Measurements from ENCODE around the gene IVNS1ABP.
"Not testable (repeated sequence)": the region's sequence is repeated elsewhere in the genome, so short reads cannot be mapped to it uniquely, and the experiment has no call there.

Gene IVNS1ABP

DNA sequence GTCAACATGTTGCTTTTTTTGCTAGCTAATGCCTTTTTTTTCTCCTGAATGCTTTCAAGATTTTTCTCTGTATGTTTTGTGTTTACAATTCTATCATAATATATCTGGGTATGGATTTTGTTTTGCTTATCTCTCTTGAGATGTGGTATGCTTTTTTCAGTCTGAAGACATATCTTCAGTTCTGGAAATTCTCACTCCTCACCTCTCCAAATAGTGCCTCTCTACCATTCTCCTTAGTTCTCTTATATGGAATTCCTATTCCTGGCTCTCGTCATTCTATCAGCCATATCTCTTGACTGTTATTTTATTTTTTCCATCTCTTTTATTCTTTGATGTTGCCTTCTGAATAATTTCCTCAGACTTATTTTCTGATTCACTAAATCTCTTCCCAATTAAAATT, 58.4 kb downstream of the IVNS1ABP start:
- DNase-seq (ENCODE audit: low read depth in 1 of 2, low spot score in 1 of 2), result no peak
- no peak overlapping the region for H3K4me3 ChIP-seq (replicated peaks; ENCODE audit: insufficient read depth, low read length)
- TF ChIP-seq, protein P1, sequence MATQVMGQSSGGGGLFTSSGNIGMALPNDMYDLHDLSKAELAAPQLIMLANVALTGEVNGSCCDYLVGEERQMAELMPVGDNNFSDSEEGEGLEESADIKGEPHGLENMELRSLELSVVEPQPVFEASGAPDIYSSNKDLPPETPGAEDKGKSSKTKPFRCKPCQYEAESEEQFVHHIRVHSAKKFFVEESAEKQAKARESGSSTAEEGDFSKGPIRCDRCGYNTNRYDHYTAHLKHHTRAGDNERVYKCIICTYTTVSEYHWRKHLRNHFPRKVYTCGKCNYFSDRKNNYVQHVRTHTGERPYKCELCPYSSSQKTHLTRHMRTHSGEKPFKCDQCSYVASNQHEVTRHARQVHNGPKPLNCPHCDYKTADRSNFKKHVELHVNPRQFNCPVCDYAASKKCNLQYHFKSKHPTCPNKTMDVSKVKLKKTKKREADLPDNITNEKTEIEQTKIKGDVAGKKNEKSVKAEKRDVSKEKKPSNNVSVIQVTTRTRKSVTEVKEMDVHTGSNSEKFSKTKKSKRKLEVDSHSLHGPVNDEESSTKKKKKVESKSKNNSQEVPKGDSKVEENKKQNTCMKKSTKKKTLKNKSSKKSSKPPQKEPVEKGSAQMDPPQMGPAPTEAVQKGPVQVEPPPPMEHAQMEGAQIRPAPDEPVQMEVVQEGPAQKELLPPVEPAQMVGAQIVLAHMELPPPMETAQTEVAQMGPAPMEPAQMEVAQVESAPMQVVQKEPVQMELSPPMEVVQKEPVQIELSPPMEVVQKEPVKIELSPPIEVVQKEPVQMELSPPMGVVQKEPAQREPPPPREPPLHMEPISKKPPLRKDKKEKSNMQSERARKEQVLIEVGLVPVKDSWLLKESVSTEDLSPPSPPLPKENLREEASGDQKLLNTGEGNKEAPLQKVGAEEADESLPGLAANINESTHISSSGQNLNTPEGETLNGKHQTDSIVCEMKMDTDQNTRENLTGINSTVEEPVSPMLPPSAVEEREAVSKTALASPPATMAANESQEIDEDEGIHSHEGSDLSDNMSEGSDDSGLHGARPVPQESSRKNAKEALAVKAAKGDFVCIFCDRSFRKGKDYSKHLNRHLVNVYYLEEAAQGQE (IDR thresholded peaks at IDR 0.05; ENCODE audit: insufficient replicate concordance, low read depth), result no peak
- TF ChIP-seq, protein P2, sequence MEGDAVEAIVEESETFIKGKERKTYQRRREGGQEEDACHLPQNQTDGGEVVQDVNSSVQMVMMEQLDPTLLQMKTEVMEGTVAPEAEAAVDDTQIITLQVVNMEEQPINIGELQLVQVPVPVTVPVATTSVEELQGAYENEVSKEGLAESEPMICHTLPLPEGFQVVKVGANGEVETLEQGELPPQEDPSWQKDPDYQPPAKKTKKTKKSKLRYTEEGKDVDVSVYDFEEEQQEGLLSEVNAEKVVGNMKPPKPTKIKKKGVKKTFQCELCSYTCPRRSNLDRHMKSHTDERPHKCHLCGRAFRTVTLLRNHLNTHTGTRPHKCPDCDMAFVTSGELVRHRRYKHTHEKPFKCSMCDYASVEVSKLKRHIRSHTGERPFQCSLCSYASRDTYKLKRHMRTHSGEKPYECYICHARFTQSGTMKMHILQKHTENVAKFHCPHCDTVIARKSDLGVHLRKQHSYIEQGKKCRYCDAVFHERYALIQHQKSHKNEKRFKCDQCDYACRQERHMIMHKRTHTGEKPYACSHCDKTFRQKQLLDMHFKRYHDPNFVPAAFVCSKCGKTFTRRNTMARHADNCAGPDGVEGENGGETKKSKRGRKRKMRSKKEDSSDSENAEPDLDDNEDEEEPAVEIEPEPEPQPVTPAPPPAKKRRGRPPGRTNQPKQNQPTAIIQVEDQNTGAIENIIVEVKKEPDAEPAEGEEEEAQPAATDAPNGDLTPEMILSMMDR (IDR thresholded peaks at IDR 0.05; ENCODE audit: insufficient read depth, low read length), result no peak
- no peaks in the 10 kb centered on the region for H3K27me3 ChIP-seq (ENCODE audit: insufficient read depth, poor library complexity, severe bottlenecking)
- no peak overlapping the region for H3K27ac ChIP-seq (replicated peaks)

DNA sequence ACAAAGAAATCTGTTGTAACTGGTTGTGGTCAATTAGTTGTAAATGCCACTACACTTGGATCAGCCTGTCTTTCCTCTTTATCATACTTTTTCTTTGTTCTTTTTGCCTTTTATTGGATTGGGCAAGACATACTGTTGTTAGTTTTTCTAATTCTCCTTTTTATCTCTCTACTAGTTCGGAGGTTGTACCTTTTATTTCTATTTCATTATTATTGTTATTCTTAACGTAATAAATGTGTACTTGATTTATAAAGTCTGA, 59.2 kb downstream of the IVNS1ABP start:
- Histone ChIP-seq H3K4me3 (replicated peaks; ENCODE audit: insufficient read depth, low read length) (no peak overlapping the region), H3K27me3 (ENCODE audit: insufficient read depth, poor library complexity, severe bottlenecking) (no peaks in the 10 kb centered on the region), H3K27ac (replicated peaks) (no peak overlapping the region)
- no peak for DNase-seq (ENCODE audit: low read depth in 1 of 2, low spot score in 1 of 2)
- TF ChIP-seq GABPA (IDR thresholded peaks at IDR 0.05; ENCODE audit: low read depth) (no peak), POLR2AphosphoS5 (IDR thresholded peaks at IDR 0.05; ENCODE audit: low read depth) (no peak), SPI1 (IDR thresholded peaks at IDR 0.05; ENCODE audit: borderline replicate concordance, low read depth) (no peak)
- TF ChIP-seq, protein P1 (IDR thresholded peaks at IDR 0.05; ENCODE audit: insufficient replicate concordance, low read depth), result no peak
- TF ChIP-seq, protein P2 (IDR thresholded peaks at IDR 0.05; ENCODE audit: insufficient read depth, low read length), result no peak

DNA sequence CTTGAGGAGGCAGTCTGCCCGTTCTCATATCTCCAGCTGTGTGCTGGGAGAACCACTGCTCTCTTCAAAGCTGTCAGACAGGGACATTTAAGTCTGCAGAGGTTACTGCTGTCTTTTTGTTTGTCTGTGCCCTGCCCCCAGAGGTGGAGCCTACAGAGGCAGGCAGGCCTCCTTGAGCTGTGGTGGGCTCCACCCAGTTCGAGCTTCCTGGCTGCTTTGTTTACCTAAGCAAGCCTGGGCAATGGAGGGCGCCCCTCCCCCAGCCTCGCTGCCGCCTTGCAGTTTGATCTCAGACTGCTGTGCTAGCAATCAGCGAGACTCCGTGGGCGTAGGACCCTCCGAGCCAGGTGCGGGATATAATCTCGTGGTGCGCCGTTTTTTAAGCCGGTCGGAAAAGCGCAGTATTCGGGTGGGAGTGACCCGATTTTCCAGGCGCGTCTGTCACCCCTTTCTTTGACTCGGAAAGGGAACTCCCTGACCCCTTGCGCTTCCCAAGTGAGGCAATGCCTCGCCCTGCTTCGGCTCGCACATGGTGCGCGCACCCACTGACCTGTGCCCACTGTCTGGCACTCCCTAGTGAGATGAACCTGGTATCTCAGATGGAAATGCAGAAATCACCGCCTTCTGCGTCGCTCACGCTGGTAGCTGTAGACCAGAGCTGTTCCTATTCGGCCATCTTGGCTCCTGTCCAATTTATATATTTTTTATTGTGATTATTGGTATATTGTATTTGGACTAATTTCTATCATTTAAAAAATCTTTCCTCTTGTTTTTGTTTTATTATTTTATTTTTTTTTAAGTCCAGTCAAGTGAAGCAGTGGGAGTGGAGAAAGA, 59.7 kb downstream of the IVNS1ABP start:
- not testable (repeated sequence) for H3K27me3 ChIP-seq (ENCODE audit: insufficient read depth, poor library complexity, severe bottlenecking); H3K27ac ChIP-seq (replicated peaks); H3K4me3 ChIP-seq (replicated peaks; ENCODE audit: insufficient read depth, low read length); DNase-seq (ENCODE audit: low read depth in 1 of 2, low spot score in 1 of 2)

DNA sequence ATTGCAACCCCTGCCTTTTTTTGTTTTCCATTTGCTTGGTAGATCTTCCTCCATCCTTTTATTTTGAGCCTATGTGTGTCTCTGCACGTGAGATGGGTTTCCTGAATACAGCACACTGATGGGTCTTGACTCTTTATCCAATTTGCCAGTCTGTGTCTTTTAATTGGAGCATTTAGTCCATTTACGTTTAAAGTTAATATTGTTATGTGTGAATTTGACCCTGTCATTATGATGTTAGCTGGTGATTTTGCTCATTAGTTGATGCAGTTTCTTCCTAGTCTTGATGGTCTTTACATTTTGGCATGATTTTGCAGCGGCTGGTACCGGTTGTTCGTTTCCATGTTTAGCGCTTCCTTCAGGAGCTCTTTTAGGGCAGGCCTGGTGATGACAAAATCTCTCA, 61.4 kb downstream of the IVNS1ABP start:
- DNase-seq (ENCODE audit: low read depth in 1 of 2, low spot score in 1 of 2); H3K27ac ChIP-seq (replicated peaks); H3K4me3 ChIP-seq (replicated peaks; ENCODE audit: insufficient read depth, low read length): not testable (repeated sequence)

DNA sequence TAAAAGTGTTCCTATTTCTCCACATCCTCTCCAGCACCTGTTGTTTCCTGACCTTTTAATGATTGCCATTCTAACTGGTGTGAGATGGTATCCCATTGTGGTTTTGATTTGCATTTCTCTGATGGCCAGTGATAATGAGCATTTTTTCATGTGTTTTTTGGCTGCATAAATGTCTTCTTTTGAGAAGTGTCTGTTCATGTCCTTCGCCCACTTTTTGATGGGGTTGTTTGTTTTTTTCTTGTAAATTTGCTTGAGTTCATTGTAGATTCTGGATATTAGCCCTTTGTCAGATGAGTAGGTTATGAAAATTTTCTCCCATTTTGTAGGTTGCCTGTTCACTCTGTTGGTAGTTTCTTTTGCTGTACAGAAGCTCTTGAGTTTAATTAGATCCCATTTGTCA, 64.6 kb downstream of the IVNS1ABP start:
- H3K27ac ChIP-seq (replicated peaks); H3K4me3 ChIP-seq (replicated peaks; ENCODE audit: insufficient read depth, low read length); H3K27me3 ChIP-seq (ENCODE audit: insufficient read depth, poor library complexity, severe bottlenecking); DNase-seq (ENCODE audit: low read depth in 1 of 2, low spot score in 1 of 2): not testable (repeated sequence)

More for the DNA sequence above, 61.4 kb downstream of the IVNS1ABP start:
- H3K27me3 ChIP-seq (ENCODE audit: insufficient read depth, poor library complexity, severe bottlenecking), result not testable (repeated sequence)

DNA sequence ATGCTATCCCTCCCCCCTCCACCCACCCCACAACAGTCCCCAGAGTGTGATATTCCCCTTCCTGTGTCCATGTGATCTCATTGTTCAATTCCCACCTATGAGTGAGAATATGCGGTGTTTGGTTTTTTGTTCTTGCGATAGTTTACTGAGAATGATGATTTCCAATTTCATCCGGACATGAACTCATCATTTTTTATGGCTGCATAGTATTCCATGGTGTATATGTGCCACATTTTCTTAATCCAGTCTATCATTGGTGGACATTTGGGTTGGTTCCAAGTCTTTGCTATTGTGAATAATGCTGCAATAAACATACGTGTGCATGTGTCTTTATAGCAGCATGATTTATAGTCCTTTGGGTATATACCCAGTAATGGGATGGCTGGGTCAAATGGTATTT, 65.1 kb downstream of the IVNS1ABP start:
- H3K4me3 ChIP-seq (replicated peaks; ENCODE audit: insufficient read depth, low read length); H3K27ac ChIP-seq (replicated peaks); DNase-seq (ENCODE audit: low read depth in 1 of 2, low spot score in 1 of 2); H3K27me3 ChIP-seq (ENCODE audit: insufficient read depth, poor library complexity, severe bottlenecking): not testable (repeated sequence)
